Gastrocnemius medialis (tissue), 4 donors: ENCODE measurements around the gene PTX4. TPM values are rescaled to one million over a fixed set of nuclear protein-coding genes. Genes with fewer than 3 reads are reported as not detected.

Experiments
- ATAC-seq, 2 donors: fragments of 150-250 bp; one replicate each; pipeline ENCODE4 v1.9.1; 2016
- DNase-seq, 2 donors: peaks; one replicate each; pipeline ENCODE4 v3.0.0-alpha.2; 2019
- H3K27ac ChIP-seq, 4 donors: fragments of 200-600 bp; sonication (generic); 1 replicate in 1 of 4; 2 replicates in 3 of 4; pipeline ENCODE4 v1.5.1; 2016 to 2018; ENCODE audit warnings: mild to moderate bottlenecking in 2 of 4, moderate library complexity in 1 of 4
- H3K27me3 ChIP-seq, 3 donors: fragments of 200-600 bp; sonication (generic) in 2 of 3; 1 replicate in 1 of 3; 2 replicates in 2 of 3; pipeline versions ENCODE4 v1.5.1 to v1.6.0; 2016 to 2019; ENCODE audit warnings: mild to moderate bottlenecking in 1 of 3, moderate library complexity in 1 of 3
- H3K36me3 ChIP-seq, 2 donors: fragments of 200-600 bp; sonication (generic) in 1 of 2; one replicate each; pipeline ENCODE4 v1.5.1; 2017 to 2018
- H3K4me1 ChIP-seq, 2 donors: fragments of 200-600 bp; sonication (generic) in 1 of 2; one replicate each; pipeline ENCODE4 v1.5.1; 2016 to 2017; ENCODE audit warnings: mild to moderate bottlenecking in 2 of 2
- H3K4me3 ChIP-seq, 4 donors: fragments of 200-600 bp; sonication (generic) in 3 of 4; 1 replicate in 1 of 4; 2 replicates in 3 of 4; pipeline ENCODE4 v1.5.1; 2016 to 2019; ENCODE audit warnings: mild to moderate bottlenecking in 2 of 4
- H3K9me3 ChIP-seq, 3 donors: fragments of 200-600 bp; sonication (generic) in 2 of 3; 1 replicate in 1 of 3; 2 replicates in 2 of 3; pipeline ENCODE4 v1.5.1; 2016 to 2019
- CTCF ChIP-seq, 5 experiments: fragments of 450-650 bp in 3 of 5; fragments of 200-600 bp in 2 of 5; sonication (generic) in 2 of 5; IDR thresholded peaks in 4 of 5; conservative IDR thresholded peaks in 1 of 5; 1 replicate in 4 of 5; 2 replicates in 1 of 5; pipeline ENCODE4 v1.5.1; 2016 to 2019; ENCODE audit warnings: antibody characterized with exemption in 5 of 5, mild to moderate bottlenecking in 3 of 5, moderate library complexity in 3 of 5
- POLR2A ChIP-seq, 2 donors: fragments of 450-650 bp; IDR thresholded peaks; one replicate each; pipeline ENCODE4 v1.6.1; 2017; ENCODE audit warnings: antibody characterized with exemption in 2 of 2, mild to moderate bottlenecking in 2 of 2, moderate library complexity in 2 of 2
- in situ Hi-C, 4 donors: fragments of 200-750 bp; cut with MboI; loops; one replicate each; pipeline versions ENCODE4 v1.15.0 to v1.8.0; 2017; ENCODE audit warnings: low sequenced_read_pairs in 4 of 4
- intact Hi-C: fragments of 100-400 bp; cut with DNase I; formaldehyde crosslinking; loops from one replicate; pipeline ENCODE4 v1.15.1; 2023; ENCODE audit warnings: low total_unique reads
- total RNA-seq, 4 donors: library from RNA; depleted of rRNA; stranded (reverse); fragments of >200 nt; gene quantifications; one replicate each; pipeline versions ENCODE4 v1.1.0 to v1.2.3, GENCODE V29; 2016

The PTX4 gene
- total RNA-seq, 4 donors from 2014 or later: 0.41 TPM; not detected in 3

- H3K4me1 ChIP-seq: peaks cover 15 to 21% of the 10 kb centered on the region in 2 donors
- peak overlapping the region; percentile 45 to 74 (median 61) for H3K4me3 ChIP-seq
- no peaks in the 10 kb centered on the region for H3K9me3 ChIP-seq
- DNase-seq (peak; percentile 84 to 93), ATAC-seq (peak; percentile 93 to 94)
- intact Hi-C loops: loop anchor here (1.0 kb wide), 1 partner anchor 57 kb away; the partner anchor contains the start of gene CLCN7
- in situ Hi-C loops: no loop called here
- peak overlapping the region; percentile 86 to 94 (median 89) for H3K27ac ChIP-seq
- H3K36me3 ChIP-seq: peaks cover 0 to 5% of the 10 kb centered on the region in 2 donors
- no peaks in the 10 kb centered on the region for H3K27me3 ChIP-seq
- TF ChIP-seq POLR2A (IDR thresholded peaks at IDR 0.05): peak; percentile 41
- no peak for TF ChIP-seq CTCF (IDR thresholded peaks at IDR 0.05 in 4 of 5, conservative IDR thresholded peaks at IDR 0.05 in 1 of 5)
These were observed 43.5 kb upstream of the PTX4 start for GRCh38 chr16:1532081-1532760.

GRCh38 chr16:1531638-1531910, 42.8 kb upstream of the PTX4 start:
- Histone ChIP-seq H3K36me3 (peaks cover 0 to 1% of the 10 kb centered on the region in 2 donors), H3K4me3 (peak overlapping the region; percentile 31 to 74 (median 61)), H3K27ac (peak overlapping the region; percentile 86 to 94 (median 89)), H3K4me1 (peaks cover 15 to 21% of the 10 kb centered on the region in 2 donors), H3K9me3 (no peaks in the 10 kb centered on the region), H3K27me3 (no peaks in the 10 kb centered on the region)
- TF ChIP-seq POLR2A (IDR thresholded peaks at IDR 0.05): no peak
- no peak for TF ChIP-seq CTCF (IDR thresholded peaks at IDR 0.05 in 4 of 5, conservative IDR thresholded peaks at IDR 0.05 in 1 of 5)
- in situ Hi-C loops (no loop called here), intact Hi-C loops (loop anchor here (2.0 kb wide), 1 partner anchor 37 kb away; no protein-coding TSS in a partner anchor)
- no peak for DNase-seq
- ATAC-seq: no peak

- H3K4me3 ChIP-seq: peak overlapping the region; percentile 31 to 74 (median 61)
- no peaks in the 10 kb centered on the region for H3K27me3 ChIP-seq
- H3K4me1 ChIP-seq: peaks cover 15 to 21% of the 10 kb centered on the region in 2 donors
- H3K36me3 ChIP-seq: no peaks in the 10 kb centered on the region
- intact Hi-C loops: loop anchor here (2.0 kb wide), 1 partner anchor 36 kb away; no protein-coding TSS in a partner anchor
- TF ChIP-seq POLR2A (IDR thresholded peaks at IDR 0.05) (peak in 1 of 2 donors; percentile 51), CTCF (IDR thresholded peaks at IDR 0.05 in 4 of 5, conservative IDR thresholded peaks at IDR 0.05 in 1 of 5) (no peak)
- ATAC-seq (peak; percentile 17 to 18), DNase-seq (peak; percentile 29 to 57)
- H3K9me3 ChIP-seq: no peaks in the 10 kb centered on the region
- H3K27ac ChIP-seq: peak overlapping the region; percentile 86 to 94 (median 89)
- in situ Hi-C loops: no loop called here
These were observed 42.3 kb upstream of the PTX4 start for GRCh38 chr16:1530883-1531637.

GRCh38 chr16:1530349-1530882, 41.7 kb upstream of the PTX4 start:
- Histone ChIP-seq H3K4me1 (peaks cover 15 to 21% of the 10 kb centered on the region in 2 donors), H3K36me3 (no peaks in the 10 kb centered on the region), H3K4me3 (peak overlapping the region in 3 of 4 donors; percentile 58 to 74 (median 64)), H3K9me3 (no peaks in the 10 kb centered on the region), H3K27ac (peak overlapping the region; percentile 86 to 94 (median 89)), H3K27me3 (no peaks in the 10 kb centered on the region)
- TF ChIP-seq POLR2A (IDR thresholded peaks at IDR 0.05) (no peak), CTCF (IDR thresholded peaks at IDR 0.05 in 4 of 5, conservative IDR thresholded peaks at IDR 0.05 in 1 of 5) (no peak)
- no peak for DNase-seq
- ATAC-seq: no peak
- in situ Hi-C loops: no loop called here
- intact Hi-C loops: loop anchor here (2.0 kb wide), 1 partner anchor 36 kb away; no protein-coding TSS in a partner anchor
